PC-9 (cell line): ENCODE measurements around the gene PPP2R3A. TPM values are rescaled to one million over a fixed set of nuclear protein-coding genes. Genes with fewer than 3 reads are reported as not detected.

ENCODE experiments used
- BruUV-seq: library from RNA; stranded (reverse); fragments of 400-500 nt; replicated peaks from 2 replicates; lab custom pipeline; 2021; lab: Mats Ljungman, UMichigan
- CTCF ChIA-PET: fragments of 300-600 bp; sonication (Branson Sonifier 250); formaldehyde crosslinking; loops from one replicate; lab custom pipeline; 2022; ENCODE audit warnings: antibody characterized with exemption; lab: Charles Lee
- POLR2A ChIA-PET: fragments of 300-600 bp; sonication (Branson Sonifier 250); formaldehyde crosslinking; loops from one replicate; lab custom pipeline; 2022; ENCODE audit warnings: antibody characterized with exemption; ENCODE audit not compliant: unreplicated experiment; lab: Charles Lee
- DNase-seq, 2 experiments: peaks; one replicate each; pipeline versions ENCODE4 v3.0.0 to v3.0.0-alpha.2; 2015 to 2022; ENCODE audit warnings: mixed read lengths in 1 of 2
- H2AFZ ChIP-seq: fragments of 200-600 bp; sonication (generic); 2 replicates; pipeline ENCODE4 v1.8.1; 2017; ENCODE audit warnings: antibody characterized with exemption
- H3F3A ChIP-seq: fragments of 200-600 bp; sonication (generic); 2 replicates; pipeline ENCODE4 v1.8.1; 2017; ENCODE audit warnings: antibody characterized with exemption, mild to moderate bottlenecking, low read depth; ENCODE audit not compliant: insufficient read depth
- H3K27ac ChIP-seq: fragments of 200-600 bp; sonication (generic); 2 replicates; pipeline ENCODE4 v1.6.1; 2016; ENCODE audit warnings: mixed run types
- H3K27me3 ChIP-seq: fragments of 200-600 bp; sonication (generic); 2 replicates; pipeline ENCODE4 v1.6.1; 2016; ENCODE audit warnings: low read depth, mixed run types; ENCODE audit not compliant: insufficient read depth
- H3K36me3 ChIP-seq: fragments of 200-600 bp; sonication (generic); 2 replicates; pipeline ENCODE4 v1.6.1; 2016; ENCODE audit warnings: low read depth, mixed run types
- H3K4me1 ChIP-seq: fragments of 200-600 bp; sonication (generic); replicated peaks from 2 replicates; pipeline ENCODE4 v1.6.1; 2016; ENCODE audit warnings: mixed run types; ENCODE audit not compliant: insufficient read depth
- H3K4me2 ChIP-seq: fragments of 200-600 bp; sonication (generic); 2 replicates; pipeline ENCODE4 v1.6.1; 2017; ENCODE audit warnings: mixed run types
- H3K4me3 ChIP-seq: fragments of 200-600 bp; sonication (generic); 2 replicates; pipeline ENCODE4 v1.6.1; 2016; ENCODE audit warnings: mixed run types
- H3K79me2 ChIP-seq: fragments of 200-600 bp; sonication (generic); 2 replicates; pipeline ENCODE4 v1.6.1; 2017; ENCODE audit warnings: low read depth, mixed run types
- H3K9me2 ChIP-seq: fragments of 200-600 bp; sonication (generic); 2 replicates; pipeline ENCODE4 v1.8.1; 2017; ENCODE audit warnings: mild to moderate bottlenecking; ENCODE audit not compliant: insufficient read depth
- H3K9me3 ChIP-seq: fragments of 200-600 bp; sonication (generic); 2 replicates; pipeline ENCODE4 v1.8.1; 2016; ENCODE audit warnings: low read depth; ENCODE audit not compliant: insufficient read depth
- H4K20me1 ChIP-seq: fragments of 200-600 bp; sonication (generic); 2 replicates; pipeline ENCODE4 v1.8.1; 2017; ENCODE audit not compliant: insufficient read depth
- EZH2 ChIP-seq: fragments of 200-600 bp; sonication (generic); IDR thresholded peaks from 2 replicates; pipeline ENCODE4 v1.8.0; 2017; ENCODE audit warnings: antibody characterized with exemption, low read depth
- intact Hi-C: fragments of 100-400 bp; cut with micrococcal nuclease; formaldehyde crosslinking; loops from one replicate; pipeline ENCODE4 v1.10.0; 2022; ENCODE audit not compliant: unreplicated experiment
- total RNA-seq: library from RNA; stranded (reverse); gene quantifications from 2 replicates; pipeline ENCODE4 v1.2.3, GENCODE V29; 2021
- TF ChIP-seq, protein P1 (sequence below): fragments of 200-600 bp; sonication (generic); conservative IDR thresholded peaks from 2 replicates; pipeline ENCODE4 v1.6.1; 2017; ENCODE audit warnings: mixed run types, antibody characterized with exemption, mild to moderate bottlenecking, moderate library complexity

PPP2R3A gene
- total RNA-seq, 1 experiment from 2014 or later: 42.6 TPM

DNA sequence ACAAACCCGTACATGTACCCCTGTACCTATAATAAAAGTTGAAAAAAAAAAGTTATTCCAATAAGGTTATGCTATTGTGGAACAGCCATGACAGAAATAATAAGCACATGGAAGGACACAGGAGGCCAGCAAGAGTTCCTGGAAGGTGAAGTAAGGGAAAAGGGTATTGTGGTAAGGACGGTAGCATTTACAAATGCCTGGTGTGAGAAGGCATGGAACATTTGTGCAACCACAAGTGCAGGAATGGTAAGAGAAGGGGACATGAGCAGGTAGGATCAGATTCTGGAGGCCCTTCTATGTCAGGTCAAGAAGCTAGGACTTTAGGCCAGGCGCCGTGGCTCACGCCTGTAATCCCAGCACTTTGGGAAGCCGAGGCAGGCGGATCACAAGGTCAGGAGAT lies 82.5 kb downstream of the PPP2R3A start:
- Histone ChIP-seq H3K4me3 (no peak overlapping the region), H3K9me2 (no peaks in the 10 kb centered on the region), H3F3A (no peaks in the 10 kb centered on the region), H3K4me2 (no peak overlapping the region), H4K20me1 (no peaks in the 10 kb centered on the region), H3K9me3 (no peaks in the 10 kb centered on the region), H3K79me2 (no peaks in the 10 kb centered on the region), H3K36me3 (no peaks in the 10 kb centered on the region), H3K27ac (no peak overlapping the region), H3K27me3 (no peaks in the 10 kb centered on the region), H2AFZ (no peak overlapping the region), H3K4me1 (no peaks in the 10 kb centered on the region)
- intact Hi-C loops: no loop called here
- ChIA-PET CTCF (interaction anchor here (0.6 kb wide), 1 partner anchor 110 kb away, joined by 4 read pairs; no protein-coding TSS in a partner anchor), POLR2A (no interaction called here)
- no TSS peak for BruUV-seq
- DNase-seq: no peak
- TF ChIP-seq, protein P1, sequence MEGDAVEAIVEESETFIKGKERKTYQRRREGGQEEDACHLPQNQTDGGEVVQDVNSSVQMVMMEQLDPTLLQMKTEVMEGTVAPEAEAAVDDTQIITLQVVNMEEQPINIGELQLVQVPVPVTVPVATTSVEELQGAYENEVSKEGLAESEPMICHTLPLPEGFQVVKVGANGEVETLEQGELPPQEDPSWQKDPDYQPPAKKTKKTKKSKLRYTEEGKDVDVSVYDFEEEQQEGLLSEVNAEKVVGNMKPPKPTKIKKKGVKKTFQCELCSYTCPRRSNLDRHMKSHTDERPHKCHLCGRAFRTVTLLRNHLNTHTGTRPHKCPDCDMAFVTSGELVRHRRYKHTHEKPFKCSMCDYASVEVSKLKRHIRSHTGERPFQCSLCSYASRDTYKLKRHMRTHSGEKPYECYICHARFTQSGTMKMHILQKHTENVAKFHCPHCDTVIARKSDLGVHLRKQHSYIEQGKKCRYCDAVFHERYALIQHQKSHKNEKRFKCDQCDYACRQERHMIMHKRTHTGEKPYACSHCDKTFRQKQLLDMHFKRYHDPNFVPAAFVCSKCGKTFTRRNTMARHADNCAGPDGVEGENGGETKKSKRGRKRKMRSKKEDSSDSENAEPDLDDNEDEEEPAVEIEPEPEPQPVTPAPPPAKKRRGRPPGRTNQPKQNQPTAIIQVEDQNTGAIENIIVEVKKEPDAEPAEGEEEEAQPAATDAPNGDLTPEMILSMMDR: no peak
- no peak for TF ChIP-seq EZH2

DNA sequence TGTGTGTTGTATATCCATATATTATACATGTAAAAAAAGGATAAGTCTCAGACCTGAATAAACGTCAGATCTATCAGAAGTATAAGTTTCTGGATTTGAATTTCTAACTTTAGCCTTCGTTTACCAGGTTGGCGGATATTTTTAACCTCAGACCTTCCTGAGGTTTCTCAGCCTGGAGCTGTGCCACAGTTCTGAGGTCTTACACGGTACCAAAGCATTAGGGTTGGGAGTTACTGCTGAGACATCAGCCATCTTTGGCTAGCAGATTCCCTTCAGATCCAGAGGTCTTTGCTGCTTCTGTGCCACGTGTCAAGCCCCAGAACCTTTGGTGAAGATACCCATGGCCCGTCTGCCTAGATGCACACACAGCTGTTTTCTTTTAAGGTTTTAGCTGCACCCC lies 84.7 kb downstream of the PPP2R3A start:
- H3K79me2 ChIP-seq: no peaks in the 10 kb centered on the region
- no peaks in the 10 kb centered on the region for H3F3A ChIP-seq
- H3K4me1 ChIP-seq: no peaks in the 10 kb centered on the region
- intact Hi-C loops: no loop called here
- no peak overlapping the region for H2AFZ ChIP-seq
- no peaks in the 10 kb centered on the region for H3K9me2 ChIP-seq
- no peaks in the 10 kb centered on the region for H3K36me3 ChIP-seq
- TF ChIP-seq, protein P1: no peak
- TF ChIP-seq EZH2: no peak
- no peaks in the 10 kb centered on the region for H3K27me3 ChIP-seq
- no peak overlapping the region for H3K4me2 ChIP-seq
- no peak for DNase-seq
- POLR2A ChIA-PET: no interaction called here
- H3K27ac ChIP-seq: no peak overlapping the region
- H3K9me3 ChIP-seq: no peaks in the 10 kb centered on the region
- no TSS peak for BruUV-seq
- CTCF ChIA-PET: no interaction called here
- no peak overlapping the region for H3K4me3 ChIP-seq
- H4K20me1 ChIP-seq: no peaks in the 10 kb centered on the region

DNA sequence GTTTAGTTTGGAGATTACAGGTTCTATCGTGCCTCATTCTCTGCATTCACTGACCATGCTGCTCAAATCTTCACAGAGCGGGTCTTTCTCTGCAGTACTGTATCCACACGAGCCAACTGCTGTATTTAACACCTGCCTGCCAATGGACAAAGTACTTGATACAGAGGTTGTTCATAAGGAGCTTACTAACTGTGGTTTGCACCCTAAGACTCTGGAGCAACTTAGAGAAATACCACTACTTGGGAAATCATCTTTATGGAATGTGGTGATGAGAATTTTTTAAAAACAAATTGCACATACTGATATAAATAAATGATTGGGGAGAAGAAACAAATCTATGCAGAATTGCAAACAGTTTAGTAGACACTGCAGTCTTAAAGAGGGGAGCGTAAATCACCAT lies 90.0 kb downstream of the PPP2R3A start:
- POLR2A ChIA-PET: no interaction called here
- no peaks in the 10 kb centered on the region for H3K27me3 ChIP-seq
- no peaks in the 10 kb centered on the region for H4K20me1 ChIP-seq
- no peaks in the 10 kb centered on the region for H3K9me2 ChIP-seq
- no peaks in the 10 kb centered on the region for H3K79me2 ChIP-seq
- no peaks in the 10 kb centered on the region for H3F3A ChIP-seq
- no peaks in the 10 kb centered on the region for H3K36me3 ChIP-seq
- no peaks in the 10 kb centered on the region for H3K9me3 ChIP-seq
- no peak for DNase-seq
- no peak overlapping the region for H3K4me2 ChIP-seq
- H2AFZ ChIP-seq: no peak overlapping the region
- H3K4me3 ChIP-seq: no peak overlapping the region
- TF ChIP-seq, protein P1: no peak
- TF ChIP-seq EZH2: no peak
- CTCF ChIA-PET: no interaction called here
- intact Hi-C loops: no loop called here
- H3K4me1 ChIP-seq: no peaks in the 10 kb centered on the region
- no TSS peak for BruUV-seq
- no peak overlapping the region for H3K27ac ChIP-seq
